ENCODE results near the gene YTHDF1.

YTHDF1 gene

DNA sequence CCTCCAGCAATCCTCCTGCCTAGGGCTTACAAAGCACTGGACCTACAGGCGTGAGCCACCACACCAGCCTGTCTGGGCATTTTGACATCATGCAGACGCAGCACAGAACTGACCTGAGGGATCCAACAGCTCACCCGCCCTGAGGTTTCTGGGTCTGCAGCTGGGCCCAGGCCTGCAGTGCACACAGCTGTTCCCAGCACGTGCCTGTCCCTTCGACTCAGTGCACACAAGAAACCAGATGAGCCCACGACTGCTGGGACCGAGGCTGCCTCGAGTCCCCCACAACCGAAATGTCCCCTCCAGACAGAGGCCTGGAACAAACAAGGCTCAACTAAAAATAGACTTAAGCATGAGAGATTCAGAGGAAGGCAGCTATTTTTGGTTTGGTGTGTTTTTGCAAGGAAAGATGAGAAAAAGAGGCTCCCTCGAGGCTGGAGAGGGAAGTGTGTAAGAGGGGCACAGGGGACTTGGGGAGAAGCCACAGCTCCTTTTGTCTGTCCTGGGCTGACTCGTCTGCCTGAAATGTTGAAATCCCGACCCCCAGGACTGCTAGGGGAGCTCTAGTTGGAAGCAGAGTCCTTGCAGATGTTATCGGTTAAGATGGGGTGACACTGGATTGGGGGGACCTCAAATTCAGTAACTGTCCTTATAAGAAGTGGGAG is 66.3 kb downstream of the YTHDF1 start:
- peak overlapping the region in 10 of 11 experiments; percentile 48 to 100 (median 96); a peak in 18 of 22 replicates for H3K27ac ChIP-seq
- H3K9me3 ChIP-seq (replicated peaks in 1 of 11), result peaks cover 14 to 37% (median 30%) of the 10 kb centered on the region in 11 experiments
- no peaks in the 10 kb centered on the region; a peak in 1 of 22 replicates for H4K20me1 ChIP-seq
- peak overlapping the region; percentile 32 to 97 (median 86); a peak in 19 of 22 replicates for H3K9ac ChIP-seq
- peak overlapping the region; percentile 88 to 100 (median 98) for H3K4me2 ChIP-seq
- peak overlapping the region in 7 of 10 experiments; percentile 56 to 65 (median 58); a peak in 11 of 20 replicates for H3K4me3 ChIP-seq
- H3K36me3 ChIP-seq, result peaks cover 0 to 5% (median 0%) of the 10 kb centered on the region in 11 experiments; a peak in 1 of 22 replicates
- H3K27me3 ChIP-seq, result 0 out of 22 replicates have a peak, but pooled peaks cover 0 to 16% (median 0%) of the 10 kb centered on the region in 11 experiments
- TF ChIP-seq Cebpa-rat (IDR thresholded peaks at IDR 0.05), result peak in 6 of 11 experiments; percentile 67 to 96 (median 88); a peak in 11 of 22 replicates
- H3K4me1 ChIP-seq, result peaks cover 58 to 67% (median 65%) of the 10 kb centered on the region in 10 experiments

DNA sequence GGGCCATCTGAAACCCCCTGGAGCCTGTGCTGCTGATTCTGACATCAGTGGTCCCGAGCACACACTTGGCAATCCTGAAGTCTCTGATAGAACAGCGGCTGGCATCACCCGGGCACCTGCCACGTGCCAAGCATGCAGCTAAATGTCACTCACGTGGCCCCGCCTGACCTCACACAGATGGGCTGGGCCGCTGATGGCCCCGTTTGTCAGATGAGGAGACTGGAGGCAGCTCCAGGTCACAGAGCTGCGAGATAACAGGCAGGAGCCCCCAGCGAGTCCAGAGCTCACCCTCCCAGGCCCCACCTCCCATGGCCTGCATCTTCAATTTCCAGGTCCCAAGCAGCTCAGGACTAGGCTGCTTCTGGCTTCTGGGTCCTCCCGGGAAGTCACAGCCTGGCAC is 67.2 kb downstream of the YTHDF1 start:
- H3K9ac ChIP-seq, result peak overlapping the region in 8 of 11 experiments; percentile 79 to 97 (median 92); a peak in 15 of 22 replicates
- H3K27me3 ChIP-seq, result 0 out of 22 replicates have a peak, but pooled peaks cover 0 to 16% (median 0%) of the 10 kb centered on the region in 11 experiments
- H3K36me3 ChIP-seq, result peaks cover 0 to 5% (median 0%) of the 10 kb centered on the region in 11 experiments; a peak in 1 of 22 replicates
- no peaks in the 10 kb centered on the region; a peak in 1 of 22 replicates for H4K20me1 ChIP-seq
- peak overlapping the region; percentile 79 to 100 (median 97) for H3K4me2 ChIP-seq
- H3K4me3 ChIP-seq, result peak overlapping the region in 4 of 10 experiments; percentile 6 to 58 (median 25); a peak in 5 of 20 replicates
- H3K27ac ChIP-seq, result peak overlapping the region in 9 of 11 experiments; percentile 80 to 100 (median 97); a peak in 18 of 22 replicates
- H3K4me1 ChIP-seq, result peaks cover 51 to 58% (median 56%) of the 10 kb centered on the region in 10 experiments
- peaks cover 14 to 42% (median 34%) of the 10 kb centered on the region in 11 experiments for H3K9me3 ChIP-seq (replicated peaks in 1 of 11)
- no peak for TF ChIP-seq Cebpa-rat (IDR thresholded peaks at IDR 0.05)

DNA sequence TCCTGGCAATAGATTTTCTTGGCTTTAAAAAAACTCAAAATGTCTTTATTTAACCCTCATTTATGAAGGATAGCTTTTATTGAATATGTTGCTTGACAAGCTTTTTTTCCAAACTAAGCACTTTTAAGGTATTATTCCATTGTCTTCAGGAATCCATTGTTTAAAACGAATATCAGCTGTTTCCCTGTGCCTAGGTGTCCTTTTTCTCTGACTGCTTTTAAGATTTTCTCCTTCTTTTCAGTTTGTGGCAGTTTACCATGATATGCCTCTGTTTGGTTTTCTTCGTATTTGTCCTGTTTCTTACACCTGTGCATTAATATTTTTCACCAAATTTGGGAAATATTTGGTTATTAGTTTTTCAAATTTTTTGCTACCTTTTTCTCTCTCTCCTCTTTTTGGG is 68.4 kb downstream of the YTHDF1 start:
- no peak for TF ChIP-seq Cebpa-rat (IDR thresholded peaks at IDR 0.05)
- peak overlapping the region in 2 of 11 experiments; percentile 98 to 100; a peak in 2 of 22 replicates for H3K27ac ChIP-seq
- H3K4me3 ChIP-seq, result peak overlapping the region in 1 of 10 experiments; percentile 10; a peak in 1 of 20 replicates
- H3K9me3 ChIP-seq (replicated peaks in 1 of 11), result peaks cover 20 to 49% (median 37%) of the 10 kb centered on the region in 11 experiments
- no peak overlapping the region for H3K4me2 ChIP-seq
- no peaks in the 10 kb centered on the region; a peak in 1 of 22 replicates for H4K20me1 ChIP-seq
- peaks cover 0 to 5% (median 0%) of the 10 kb centered on the region in 11 experiments; a peak in 1 of 22 replicates for H3K36me3 ChIP-seq
- H3K4me1 ChIP-seq, result peaks cover 40 to 47% (median 44%) of the 10 kb centered on the region in 10 experiments
- no peak overlapping the region for H3K9ac ChIP-seq
- 0 out of 22 replicates have a peak, but pooled peaks cover 0 to 5% (median 0%) of the 10 kb centered on the region in 11 experiments for H3K27me3 ChIP-seq

All from BLaER1 treated with 17β-estradiol and CSF1 and Interleukin-3, amounts not matched to agents 10 nM and 100 nM (cell line).